ENCODE measurements around the gene HNRNPU.

The HNRNPU gene

DNA sequence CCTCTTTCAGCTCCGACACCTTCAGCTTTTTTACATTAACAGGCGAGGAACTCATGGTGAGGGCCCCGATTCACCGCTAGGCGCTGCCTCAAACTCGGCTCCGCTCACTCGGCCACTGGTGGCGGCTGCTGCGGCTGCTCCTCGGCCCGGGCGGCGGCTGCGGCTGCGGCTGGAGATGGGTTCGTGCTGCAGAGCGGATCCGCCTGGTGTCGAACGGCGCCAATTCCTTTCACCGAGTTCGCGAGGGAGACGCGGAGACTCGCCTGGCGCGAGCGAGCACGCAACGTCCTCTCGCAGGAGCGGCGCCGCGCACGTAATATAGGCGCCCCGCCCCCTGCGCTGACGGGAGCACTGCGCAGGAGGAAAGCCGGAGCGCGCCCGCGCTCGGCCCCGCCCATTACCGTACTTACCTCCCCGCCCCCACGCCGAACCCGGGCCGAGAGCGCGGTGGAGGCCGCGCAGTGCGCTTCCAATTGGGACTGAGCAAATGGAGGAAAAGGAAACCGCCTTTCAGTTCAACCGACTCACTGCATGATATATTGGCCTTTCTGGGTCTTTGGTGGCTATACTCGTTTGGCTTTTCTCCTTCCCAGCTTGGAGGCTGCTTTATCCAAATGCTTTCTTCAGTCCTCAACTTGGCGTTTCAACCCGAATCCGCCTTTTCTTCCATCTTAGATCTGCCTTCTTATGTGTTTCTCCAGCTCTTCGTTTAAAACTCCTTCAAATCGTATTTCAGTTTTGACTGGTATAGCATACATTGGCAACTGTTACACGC, at the start of gene HNRNPU:
Gene HNRNPU (minus strand): TSS at position 291 of the 775 bp plus-strand sequence. CDS start 236 bp downstream, at position 55.
- DNase-seq (ENCODE audit: low read depth) = peak; percentile 95

DNA sequence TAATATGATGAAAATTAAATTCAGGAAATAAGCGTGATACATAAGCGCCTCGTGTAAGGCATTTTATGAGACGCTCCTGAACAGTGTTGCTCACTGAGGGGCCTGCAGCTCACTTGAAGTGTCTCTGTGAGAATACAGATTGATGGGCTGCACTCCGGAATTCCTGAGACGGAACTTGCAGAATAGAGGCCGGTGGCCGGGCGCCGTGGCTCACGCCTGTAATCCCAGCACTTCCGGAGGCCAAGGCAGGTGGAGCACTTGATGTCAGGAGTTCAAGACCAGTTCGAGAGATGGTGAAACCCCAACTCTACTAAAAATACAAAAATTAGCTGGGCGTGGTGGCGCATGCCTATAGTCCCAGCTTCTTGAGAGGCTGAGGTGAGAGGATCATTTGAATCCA, 49.5 kb upstream of the HNRNPU start:
- DNase-seq (ENCODE audit: low read depth) = no peak

DNA sequence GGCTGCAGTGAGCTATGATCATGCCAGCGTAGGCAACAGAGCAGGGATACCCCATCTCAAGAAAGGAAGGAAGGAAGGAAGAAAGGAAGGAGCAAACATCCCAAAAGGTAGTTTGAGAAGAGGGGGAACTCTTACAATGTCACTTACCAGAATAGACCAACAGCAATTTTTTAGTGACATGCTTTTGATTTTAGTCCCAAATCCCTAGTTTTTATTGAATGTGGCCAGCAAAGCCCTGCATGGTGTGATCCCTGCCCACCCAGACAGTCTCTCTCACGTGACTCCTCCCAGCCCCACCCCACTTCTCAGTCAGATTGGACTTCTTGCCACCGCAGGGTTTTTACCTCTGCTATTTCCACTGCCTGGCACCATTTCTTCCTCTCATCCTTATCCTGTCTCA, 39.8 kb upstream of the HNRNPU start:
- DNase-seq (ENCODE audit: low read depth) = no peak

DNA sequence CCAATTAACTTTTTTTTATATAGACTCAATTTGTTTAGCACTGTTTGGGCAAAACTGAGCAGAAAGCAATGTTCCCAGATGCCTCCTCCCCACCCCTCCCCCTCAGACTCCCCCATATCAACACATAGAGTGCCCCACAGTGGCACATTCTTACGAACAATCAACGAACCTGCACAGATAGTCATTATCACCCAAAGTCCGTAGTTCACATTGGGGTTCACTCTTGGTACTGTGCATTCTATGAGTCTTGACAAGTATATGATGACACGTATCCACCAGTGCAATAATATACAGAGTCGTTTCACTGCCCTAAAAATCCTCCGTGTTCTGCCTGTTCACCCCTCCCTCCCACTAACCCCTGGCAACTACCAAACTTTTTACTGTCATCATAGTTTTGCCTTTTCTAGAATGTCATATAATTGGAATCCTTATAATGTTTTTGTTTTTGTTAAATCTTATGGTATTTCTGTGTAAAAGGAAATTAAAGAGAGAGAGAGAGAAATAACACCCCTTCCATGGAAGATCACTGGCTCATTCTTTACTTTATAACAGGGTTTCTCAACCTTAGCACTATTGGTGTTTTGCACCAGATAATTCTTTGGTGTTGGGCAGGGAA, 37.2 kb upstream of the HNRNPU start:
- no peak for DNase-seq (ENCODE audit: low read depth)

DNA sequence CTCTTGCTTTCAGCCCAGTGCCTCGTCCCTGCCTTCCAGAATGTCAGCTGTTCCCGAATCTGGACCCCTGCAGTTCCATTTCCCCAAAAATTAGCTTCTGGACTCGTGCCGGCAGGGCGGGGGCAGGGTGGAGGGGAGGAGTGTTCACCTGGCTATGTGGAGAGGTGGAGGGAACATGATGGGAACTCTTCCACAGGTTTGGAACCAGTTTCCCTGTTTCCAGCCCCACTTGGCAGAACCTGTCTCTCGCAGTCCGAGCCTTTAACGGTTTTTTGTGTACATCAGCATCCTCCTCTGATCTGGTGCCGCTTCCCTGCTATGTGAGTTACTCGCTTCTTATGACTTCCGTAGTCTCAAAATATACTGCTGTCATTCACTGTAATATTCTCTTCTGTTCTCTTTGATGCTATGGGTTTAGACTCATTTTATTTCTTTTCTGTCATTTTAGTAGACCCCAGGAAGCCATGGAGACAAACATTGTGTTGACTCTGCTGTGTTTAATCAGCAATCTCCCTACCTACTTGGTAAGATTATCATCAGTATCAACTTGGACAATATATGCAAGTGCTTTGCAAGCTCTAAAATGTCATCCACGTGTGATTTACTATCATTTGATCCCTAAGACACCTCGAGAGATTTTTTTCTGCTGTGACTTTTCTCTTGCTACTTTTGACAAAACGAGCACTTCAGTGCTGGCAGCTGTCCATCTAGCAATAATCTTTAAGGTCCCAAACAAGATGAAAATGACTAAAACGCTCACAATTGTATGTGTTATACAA, 33.3 kb upstream of the HNRNPU start:
- DNase-seq (ENCODE audit: low read depth) = no peak

DNA sequence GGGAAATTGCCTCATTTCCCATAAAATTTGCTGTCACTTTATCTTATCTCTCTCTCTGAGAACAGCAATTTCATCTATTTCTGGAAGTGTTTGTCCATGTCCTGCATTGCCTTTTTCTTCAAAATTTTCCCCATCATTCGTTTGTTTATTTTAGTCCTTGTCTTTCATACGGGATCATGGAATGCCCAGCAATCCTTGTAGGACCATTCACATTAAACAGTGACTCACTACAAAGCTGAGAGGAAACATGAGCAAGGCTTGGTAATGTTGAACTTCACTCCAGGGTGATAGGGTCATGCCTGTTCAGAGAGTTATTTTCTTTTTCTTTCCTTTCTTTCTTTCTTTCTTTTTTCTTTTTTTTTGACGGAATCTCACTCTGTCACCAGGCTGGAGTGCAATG, 32.2 kb upstream of the HNRNPU start:
- no peak for DNase-seq (ENCODE audit: low read depth)

DNA sequence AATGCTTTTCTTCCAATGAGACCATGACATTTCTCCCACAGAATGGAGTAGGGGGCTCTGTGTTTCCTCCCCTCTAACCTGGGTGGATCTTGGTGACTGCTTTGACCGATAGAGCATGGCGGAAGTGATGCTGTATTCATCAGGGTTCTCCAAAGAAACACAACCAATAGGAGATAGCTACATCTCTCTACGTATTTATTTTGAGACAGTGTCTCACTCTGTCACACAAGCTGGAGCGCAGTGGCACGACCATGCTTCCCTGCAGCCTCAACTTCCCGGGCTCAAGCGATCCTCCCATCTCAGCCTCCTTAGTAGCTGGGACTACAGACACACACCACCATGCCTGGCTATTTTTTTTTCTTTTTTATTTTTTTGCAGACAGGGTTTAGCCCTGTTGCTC, 29.5 kb upstream of the HNRNPU start:
- DNase-seq (ENCODE audit: low read depth) = no peak

DNA sequence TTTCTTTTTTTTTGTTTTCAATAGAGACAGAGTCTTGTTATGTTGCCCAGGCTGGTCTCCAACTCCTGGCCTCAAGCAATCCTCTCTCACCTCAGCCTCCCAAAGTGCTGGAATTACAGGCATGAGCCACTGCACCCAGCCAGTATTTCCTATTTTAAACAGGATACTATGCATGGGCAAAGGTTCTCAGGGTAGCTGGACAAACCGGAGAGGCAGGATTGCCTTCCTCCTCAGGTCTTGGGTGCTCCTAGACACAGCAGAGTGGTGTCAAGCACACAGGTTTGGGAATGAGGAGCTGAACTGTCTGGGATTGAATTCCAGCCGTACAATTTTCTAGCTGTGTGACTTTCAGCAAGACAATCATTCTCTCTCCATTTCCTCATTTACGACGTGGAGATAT, 22.9 kb upstream of the HNRNPU start:
- DNase-seq (ENCODE audit: low read depth) = no peak

DNA sequence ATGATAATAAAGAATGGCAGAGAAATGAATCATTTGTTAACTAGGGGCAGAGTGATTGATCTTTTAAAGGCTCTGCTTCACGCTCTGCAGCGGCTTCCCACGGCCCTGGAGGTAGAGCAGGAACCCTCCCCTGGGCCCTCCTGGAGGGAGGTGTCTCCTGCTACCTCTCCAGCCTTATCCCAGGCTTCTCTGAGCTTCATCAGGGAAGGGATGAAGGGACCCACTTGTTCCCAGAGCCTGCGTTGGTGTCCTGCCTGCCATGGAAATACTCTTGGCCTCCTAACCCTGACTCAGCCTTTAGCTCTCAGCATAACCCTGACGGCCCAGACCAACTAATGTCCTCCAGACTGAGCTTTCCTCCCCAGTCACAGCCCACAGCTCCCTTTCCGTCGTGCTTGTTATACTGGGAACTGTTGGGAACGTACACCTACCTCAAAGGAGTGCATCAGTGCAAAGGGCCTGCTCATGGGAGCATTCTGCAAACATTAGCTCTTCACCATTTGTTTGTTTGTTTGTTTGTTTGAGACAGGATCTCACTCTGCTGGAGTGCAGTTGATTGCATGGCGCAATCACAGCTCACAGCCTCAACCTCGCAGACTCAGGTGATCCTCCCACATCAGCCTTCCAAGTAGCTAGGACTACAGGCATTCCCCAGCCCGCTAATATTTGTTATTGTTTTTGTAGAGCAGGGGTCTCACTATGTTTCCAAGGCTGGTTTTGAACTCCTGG, 17.4 kb upstream of the HNRNPU start:
- no peak for DNase-seq (ENCODE audit: low read depth)

DNA sequence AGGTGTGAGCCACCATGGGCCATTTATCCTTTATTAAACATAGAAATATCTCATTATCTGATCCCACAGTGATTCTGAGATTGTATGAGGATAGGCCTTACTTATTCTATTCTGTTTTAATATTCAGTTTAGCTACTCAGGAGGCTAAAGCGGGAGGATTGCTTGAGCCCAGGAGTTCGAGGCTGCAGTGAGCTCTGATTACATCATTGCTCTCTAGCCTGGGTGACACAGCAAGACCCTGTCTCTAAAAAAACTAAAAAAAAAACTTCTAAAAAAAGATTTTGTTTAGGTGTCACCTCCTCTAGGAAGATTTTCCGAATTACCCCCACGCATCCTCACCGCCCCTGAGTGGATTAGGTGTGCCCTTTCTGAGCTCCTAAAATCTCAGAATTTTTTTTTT, 14.3 kb upstream of the HNRNPU start:
- no peak for DNase-seq (ENCODE audit: low read depth)

DNA sequence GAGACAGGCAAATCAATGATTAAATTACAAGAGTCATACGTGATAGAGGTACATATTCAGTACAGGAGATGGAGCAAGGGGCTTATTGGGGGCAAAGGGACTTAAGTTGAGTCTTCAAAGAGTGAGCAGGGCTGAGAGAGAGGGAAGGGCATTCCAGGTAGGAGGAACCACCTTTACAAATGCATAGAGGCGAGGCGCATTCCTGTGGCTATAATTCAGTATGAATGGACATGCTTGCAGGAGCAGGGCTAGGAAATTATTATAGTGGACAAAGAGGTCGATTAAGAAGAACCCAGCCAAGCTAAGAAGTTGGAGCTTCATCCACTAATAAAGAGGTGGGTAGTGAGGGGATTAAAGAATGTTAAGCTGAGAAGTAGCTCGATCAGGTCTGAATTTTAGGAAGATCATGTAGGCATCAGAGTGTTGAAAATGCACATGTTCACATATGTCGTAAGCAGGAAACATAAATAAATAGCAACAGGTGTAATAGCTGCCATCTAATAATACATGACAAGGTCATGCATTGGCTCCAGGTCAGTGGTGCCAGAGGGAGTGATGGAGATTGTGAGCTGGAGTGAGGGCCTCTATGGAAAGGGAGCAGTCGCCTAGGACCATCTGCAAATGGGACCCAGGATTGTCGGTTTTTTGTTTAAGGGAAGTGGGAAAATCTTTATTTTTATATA, 12.0 kb upstream of the HNRNPU start:
- DNase-seq (ENCODE audit: low read depth) = no peak

DNA sequence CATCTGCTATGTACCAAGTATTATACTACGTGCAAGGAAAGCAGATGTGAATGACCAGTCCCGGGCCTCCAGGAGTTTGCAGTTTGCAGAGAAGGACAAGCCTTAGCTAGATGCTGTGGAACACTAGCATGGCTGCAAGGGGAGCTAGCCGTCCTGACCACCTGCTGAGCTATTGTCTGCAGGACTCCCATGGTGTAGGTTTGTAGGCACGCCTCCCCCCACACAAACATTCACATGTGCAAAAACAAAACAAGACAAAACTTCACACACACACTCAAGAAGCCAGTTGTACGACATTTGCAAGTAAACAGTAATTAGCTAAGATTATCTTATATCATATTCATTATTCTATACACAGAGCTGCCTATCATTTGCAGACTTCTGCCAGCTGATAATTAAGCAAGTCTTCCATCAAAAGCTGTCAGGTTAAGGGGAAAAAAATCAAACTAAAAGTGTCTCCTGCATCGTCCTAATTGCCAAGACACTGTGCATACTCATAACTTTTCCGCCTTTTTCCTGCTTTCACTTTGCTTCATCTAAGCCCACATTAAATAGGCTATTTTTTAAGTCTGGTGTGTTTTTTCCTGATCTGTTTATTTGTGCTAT, 10.7 kb upstream of the HNRNPU start:
- DNase-seq (ENCODE audit: low read depth) = no peak

DNA sequence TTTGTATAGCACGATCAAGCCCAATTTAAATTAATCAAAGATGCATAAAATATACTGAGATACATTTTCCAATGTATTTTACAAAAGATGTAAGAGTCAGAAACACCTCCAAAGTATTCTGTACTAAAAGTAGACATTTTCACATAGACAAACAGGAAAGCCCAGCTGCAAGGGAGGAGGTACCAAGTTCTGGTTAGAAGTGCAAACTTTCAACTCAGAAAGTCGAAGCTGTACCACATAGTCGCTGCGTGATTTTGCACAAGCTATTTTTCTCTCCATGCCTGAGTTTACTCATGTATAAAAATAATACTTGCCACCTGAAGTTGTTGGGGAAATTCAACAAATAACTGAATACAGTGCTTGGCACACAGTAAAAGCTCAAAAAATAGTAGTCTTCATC, 5.6 kb upstream of the HNRNPU start:
- no peak for DNase-seq (ENCODE audit: low read depth)

DNA sequence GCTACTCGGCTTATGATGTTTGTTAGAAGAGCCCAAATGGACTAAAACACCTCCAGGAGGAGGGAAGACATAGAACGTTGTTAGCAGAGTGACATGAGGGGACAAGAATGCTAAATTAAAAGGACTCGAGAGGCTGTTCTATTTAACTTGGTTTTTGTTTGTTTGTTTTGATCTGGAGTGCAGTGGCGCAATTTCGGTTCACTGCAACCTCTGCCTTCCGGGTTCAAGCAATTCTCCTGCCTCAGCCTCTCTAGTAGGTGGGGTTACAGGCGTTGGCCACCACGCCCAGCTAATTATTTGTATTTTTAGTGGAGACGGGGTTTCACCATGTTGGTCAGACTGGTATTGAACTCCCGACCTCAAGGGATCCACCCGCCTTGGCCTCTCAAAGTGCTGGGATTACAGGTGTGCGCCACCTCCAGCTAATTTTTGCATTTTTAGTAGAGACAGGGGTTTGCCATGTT, 5.1 kb upstream of the HNRNPU start:
- DNase-seq (ENCODE audit: low read depth) = no peak

DNA sequence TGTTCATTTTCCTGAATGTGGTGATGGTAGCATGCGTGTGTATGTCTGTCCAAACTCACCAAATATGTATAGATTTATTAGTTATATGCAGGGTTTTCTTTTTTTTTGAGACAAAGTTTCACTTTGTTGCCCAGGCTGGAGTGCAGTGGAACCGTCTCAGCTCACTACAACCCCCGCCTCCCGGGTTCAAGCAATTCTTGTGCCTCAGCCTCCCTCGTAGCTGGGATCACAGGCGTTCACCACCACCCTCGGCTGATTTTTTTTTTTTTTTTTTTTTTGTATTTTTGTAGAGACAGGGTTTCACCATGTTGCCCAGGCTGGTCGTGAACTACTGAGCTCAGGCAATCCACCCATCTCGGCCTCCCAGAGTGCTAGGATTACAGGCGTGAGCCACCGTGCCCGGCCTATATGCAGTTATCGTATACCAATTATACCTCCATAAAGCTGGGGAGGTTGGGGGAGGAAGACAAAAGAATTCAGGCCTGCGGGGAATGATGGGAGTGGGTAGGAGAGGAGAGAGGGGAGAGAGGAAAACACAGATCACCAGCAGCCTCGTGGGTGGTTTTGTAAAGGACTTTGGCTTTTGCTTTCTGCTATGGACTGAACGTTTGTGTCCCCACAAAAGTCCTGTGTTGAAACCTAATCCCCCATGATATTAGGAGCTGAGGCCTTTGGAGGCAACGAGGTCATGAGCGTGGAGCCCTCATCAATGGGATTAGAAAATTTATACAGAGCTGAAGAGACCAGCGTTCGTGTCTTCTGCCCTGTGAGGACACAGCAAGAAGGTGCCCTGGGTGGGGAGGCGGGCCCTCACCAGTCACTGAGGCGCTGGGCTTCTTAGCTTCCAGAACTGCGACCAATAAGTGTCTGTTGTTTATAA, 4.4 kb upstream of the HNRNPU start:
- no peak for DNase-seq (ENCODE audit: low read depth)

DNA sequence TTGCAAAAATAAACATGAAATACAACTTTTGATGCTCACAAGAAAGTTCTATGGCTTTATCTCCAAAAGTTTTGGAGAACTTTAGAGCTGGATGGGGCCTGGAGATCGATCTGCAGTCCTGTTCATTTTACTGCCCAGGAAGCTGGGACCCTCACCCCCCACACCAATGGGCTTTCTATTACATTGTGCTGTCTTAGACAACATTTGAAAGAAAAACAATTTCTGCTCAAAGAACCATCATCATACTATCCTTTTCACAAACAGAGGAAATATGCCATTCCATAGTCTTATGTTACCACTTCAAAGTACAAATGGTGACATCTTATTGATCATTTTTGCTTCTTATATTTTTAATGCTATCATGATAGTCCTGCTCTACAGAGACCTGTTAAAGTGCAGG, 2.0 kb upstream of the HNRNPU start:
- DNase-seq (ENCODE audit: low read depth) = no peak

DNA sequence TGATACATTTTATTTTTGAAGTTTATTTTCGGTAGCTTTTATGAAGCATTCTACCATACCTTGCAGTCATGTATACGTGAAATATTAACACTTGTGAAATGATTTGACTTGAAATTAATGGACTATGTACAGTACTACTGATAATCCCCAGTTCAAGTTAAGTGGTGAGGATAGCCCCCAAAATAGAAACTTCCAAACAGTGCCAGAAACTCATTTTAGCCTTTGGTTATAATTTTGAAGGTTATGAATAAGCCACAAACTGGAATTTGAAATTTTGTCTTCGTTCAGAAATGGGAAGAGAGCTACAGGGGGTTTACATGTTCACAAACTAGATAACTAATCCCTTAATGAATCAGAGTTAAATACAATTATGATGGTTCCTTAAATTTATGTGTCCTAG, 1.5 kb upstream of the HNRNPU start:
- DNase-seq (ENCODE audit: low read depth) = no peak

DNA sequence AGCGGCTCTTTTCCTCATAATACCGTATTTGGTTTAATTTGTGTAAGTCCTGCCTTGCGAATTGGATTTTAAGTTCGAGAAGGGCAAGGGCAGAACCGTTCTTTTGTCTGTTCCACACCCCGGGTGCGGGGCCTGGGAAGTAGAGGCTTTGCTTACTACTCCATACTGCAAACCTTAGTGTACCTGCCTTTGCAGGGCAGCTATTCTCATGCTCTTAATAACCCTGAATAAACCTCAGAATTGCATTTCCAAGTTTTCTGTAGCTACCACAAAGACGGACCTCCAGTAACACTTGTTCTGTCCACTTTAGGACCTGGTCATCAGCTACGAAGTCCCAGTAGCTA, 657 bp upstream of the HNRNPU start:
- peak; percentile 12 for DNase-seq (ENCODE audit: low read depth)

DNA sequence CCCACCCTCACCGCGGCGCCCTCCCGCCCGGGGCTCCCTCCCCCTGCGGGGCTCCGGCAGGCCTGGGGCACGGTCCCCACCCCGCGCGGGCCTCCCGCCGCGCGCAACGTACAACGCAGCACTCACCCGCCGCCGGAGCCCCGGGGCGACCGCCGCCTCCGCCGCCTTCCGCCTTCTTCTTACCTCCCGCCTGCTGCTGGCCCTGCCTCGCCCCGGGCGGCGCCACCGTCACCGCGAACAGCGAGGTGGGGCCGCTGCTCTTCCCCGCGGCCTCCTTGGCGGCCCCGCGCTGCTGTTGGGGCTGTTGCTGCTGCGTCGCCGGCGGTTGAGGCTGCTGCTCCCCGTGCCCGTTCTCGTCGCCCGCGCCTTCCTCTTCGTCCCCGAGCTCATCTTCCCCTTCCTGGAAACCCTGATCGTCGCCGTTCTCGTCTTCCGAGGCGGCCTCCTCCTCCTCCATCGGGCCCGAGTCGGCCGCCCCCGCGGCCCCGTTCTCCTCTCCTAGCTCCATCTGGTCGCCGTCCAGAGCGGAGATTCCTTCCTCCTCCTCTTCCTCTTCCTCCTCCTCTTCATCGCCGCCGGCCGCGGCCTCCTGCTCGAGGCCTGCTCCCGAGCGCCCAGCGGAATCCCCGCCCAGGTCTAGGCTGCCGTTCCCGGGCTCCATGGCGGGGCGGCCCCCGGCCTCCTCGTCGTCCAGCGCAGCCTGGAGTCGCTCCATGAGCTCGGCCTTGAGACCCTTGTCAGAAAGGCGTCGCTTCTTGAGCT, 671 bp downstream of the HNRNPU start:
- no peak for DNase-seq (ENCODE audit: low read depth)
